Kidney (tissue), 14 donors: ENCODE measurements around the gene MAL. TPM values are rescaled to one million over a fixed set of nuclear protein-coding genes. Genes with fewer than 3 reads are reported as not detected.

ENCODE experiments used
- DNase-seq, 5 donors: peaks; one replicate each; pipeline ENCODE4 v3.0.0-alpha.2; 2013 to 2020
- FAIRE-seq: peaks from 2 replicates; lab custom pipeline; 2012; peaks lifted over from hg19 to GRCh38; lab: Jason Lieb, UNC
- H3K27ac ChIP-seq, 2 donors: one replicate each; pipeline ENCODE4 v1.7.0; 2013; ENCODE audit warnings: low read depth in 2 of 2, low read length in 2 of 2, inconsistent platforms in 1 of 2
- H3K27me3 ChIP-seq: one replicate; pipeline ENCODE4 v1.7.1; 2013; ENCODE audit warnings: low read length, inconsistent platforms; ENCODE audit not compliant: control insufficient read depth, insufficient read depth
- H3K36me3 ChIP-seq, 3 donors: one replicate each; pipeline versions ENCODE4 v1.7.0 to v1.7.1; 2013; ENCODE audit warnings: low read length in 3 of 3, control low read depth in 1 of 3, inconsistent platforms in 1 of 3; ENCODE audit not compliant: insufficient read depth in 3 of 3, control insufficient read depth in 2 of 3
- H3K4me1 ChIP-seq, 3 donors: one replicate each; pipeline versions ENCODE4 v1.7.0 to v1.7.1; 2013; ENCODE audit warnings: low read length in 3 of 3, inconsistent platforms in 1 of 3, low read depth in 1 of 3; ENCODE audit not compliant: control insufficient read depth in 2 of 3, insufficient read depth in 2 of 3
- H3K4me3 ChIP-seq, 3 donors: one replicate each; pipeline versions ENCODE4 v1.7.0 to v1.8.1; 2013; ENCODE audit warnings: low read length in 3 of 3, control low read depth in 1 of 3, inconsistent platforms in 1 of 3
- H3K9ac ChIP-seq, 3 donors: one replicate each; pipeline versions ENCODE4 v1.7.0 to v1.7.1; 2013; ENCODE audit warnings: low read length in 3 of 3, control low read depth in 1 of 3, inconsistent platforms in 1 of 3
- H3K9me3 ChIP-seq, 3 donors: one replicate each; pipeline versions ENCODE4 v1.7.0 to v1.7.1; 2013; ENCODE audit warnings: low read length in 3 of 3, control low read depth in 1 of 3, inconsistent platforms in 1 of 3; ENCODE audit not compliant: control insufficient read depth in 2 of 3, insufficient read depth in 1 of 3
- CTCF ChIP-seq: IDR thresholded peaks from 3 replicates; pipeline ENCODE4 v1.5.1; 2012; ENCODE audit warnings: mild to moderate bottlenecking, moderate library complexity, borderline replicate concordance; ENCODE audit not compliant: insufficient read depth; ENCODE audit errors: extremely low read depth
- intact Hi-C: fragments of 100-400 bp; cut with DNase I; formaldehyde crosslinking; loops from one replicate; pipeline ENCODE4 v1.11.1; 2022
- polyA plus RNA-seq: library from polyadenylated mRNA; stranded (reverse); fragments of 350-450 nt; fragmentation: Illumina TruSeq; extraction: RNeasy Lipid Tissue Mini Kit (QIAGEN cat#74804); gene quantifications from one replicate; pipeline ENCODE4 v1.2.3, GENCODE V29; 2014; ENCODE audit warnings: low read depth, low replicate concordance; ENCODE audit not compliant: insufficient read depth
- total RNA-seq: library from RNA; stranded (reverse); fragmentation: NEBNext Ultra II Directional; extraction: Animal tissue kit (Norgen Biotek cat#: 25700); gene quantifications from one replicate; pipeline ENCODE4 v1.2.1, GENCODE V29; 2021
- donor health status: control.
- donor health status: control.
- donor health status: control.
- donor health status: control.
- donor health status: control.
- donor health status: DM: yes; HTN: yes; CAD: no.
- donor health status: Normal renal cell carcinoma (clear cell type).

The MAL gene
- total and polyA plus RNA-seq, 2 donors from 2014 or later = 477 to 1,006 TPM

- Histone ChIP-seq H3K36me3 (peaks cover 8 to 32% (median 15%) of the 10 kb centered on the region in 3 donors), H3K9ac (no peak overlapping the region), H3K27me3 (no peaks in the 10 kb centered on the region), H3K9me3 (no peaks in the 10 kb centered on the region), H3K4me1 (no peaks in the 10 kb centered on the region), H3K27ac (no peak overlapping the region), H3K4me3 (no peak overlapping the region)
- DNase-seq (no peak), FAIRE-seq (no peak)
- no peak for TF ChIP-seq CTCF
- intact Hi-C loops = no loop called here
Measured at GRCh38 chr2:95099910-95100309, 74.4 kb downstream of the MAL start.

Other genes starting within 250 kb of the MAL start
- gene TEKT4, start 154.3 kb upstream of the MAL start, total RNA-seq = 0.16 TPM
- gene TEKT4, start 154.3 kb upstream of the MAL start, polyA plus RNA-seq = not detected
- gene MRPS5, start 96.1 kb downstream of the MAL start, total RNA-seq = 53.1 TPM
- 118 TPM for gene MRPS5, start 96.1 kb downstream of the MAL start, polyA plus RNA-seq
- gene ZNF514, start 134.1 kb downstream of the MAL start, total RNA-seq = 21.8 TPM
- 11.1 TPM for gene ZNF514, start 134.1 kb downstream of the MAL start, polyA plus RNA-seq
- 5.2 TPM for gene ZNF2, start 140.1 kb downstream of the MAL start, total RNA-seq
- 2.5 TPM for gene ZNF2, start 140.1 kb downstream of the MAL start, polyA plus RNA-seq
- gene ZNF892, start 181.8 kb downstream of the MAL start, total RNA-seq = 6.2 TPM
- 0.34 TPM for gene ZNF892, start 181.8 kb downstream of the MAL start, polyA plus RNA-seq
- gene PROM2, start 248.7 kb downstream of the MAL start, total RNA-seq = 65.6 TPM
- gene PROM2, start 248.7 kb downstream of the MAL start, polyA plus RNA-seq = 55.6 TPM